SU-DHL-6 (cell line): ENCODE measurements around the gene SYNJ2.

Source experiments
- H2AFZ ChIP-seq: fragments of 200-600 bp; sonication (generic); 2 replicates; pipeline ENCODE4 v1.6.1; 2014; ENCODE audit warnings: low read depth, mild to moderate bottlenecking, moderate library complexity, mixed read lengths, antibody characterized with exemption, low read length; ENCODE audit not compliant: severe bottlenecking
- H3F3A ChIP-seq: fragments of 200-600 bp; shearing (Covaris generic); 2 replicates; pipeline ENCODE4 v1.6.0; 2016; ENCODE audit warnings: antibody characterized with exemption, mild to moderate bottlenecking; ENCODE audit not compliant: insufficient read depth
- H3K27ac ChIP-seq: fragments of 200-600 bp; sonication (generic); 2 replicates; pipeline ENCODE4 v1.5.1; 2016; ENCODE audit warnings: low read depth, mild to moderate bottlenecking, low read length, moderate library complexity, mixed read lengths
- H3K27me3 ChIP-seq: fragments of 200-600 bp; sonication (generic), shearing (Covaris generic); 2 replicates; pipeline ENCODE4 v1.6.0; 2014; ENCODE audit warnings: mild to moderate bottlenecking, low read length
- H3K36me3 ChIP-seq: fragments of 200-600 bp; sonication (generic); 2 replicates; pipeline ENCODE4 v1.6.1; 2014; ENCODE audit warnings: mild to moderate bottlenecking, low read length, mixed read lengths
- H3K4me2 ChIP-seq: fragments of 300-600, 200-600 bp; shearing (Covaris generic), sonication (generic); 2 replicates; pipeline ENCODE4 v1.6.0; 2014; ENCODE audit warnings: low read length, low read depth, mild to moderate bottlenecking; ENCODE audit not compliant: poor library complexity, severe bottlenecking
- H3K4me3 ChIP-seq: fragments of 200-600 bp; sonication (generic); 2 replicates; pipeline ENCODE4 v1.5.1; 2014; ENCODE audit warnings: antibody characterized with exemption, low read length, mild to moderate bottlenecking, mixed read lengths; ENCODE audit not compliant: insufficient read depth, poor library complexity, severe bottlenecking
- H3K79me2 ChIP-seq: fragments of 200-600 bp; sonication (generic); 2 replicates; pipeline ENCODE4 v1.6.1; 2014; ENCODE audit warnings: mild to moderate bottlenecking, low read length, moderate library complexity; ENCODE audit not compliant: insufficient read depth
- H3K9ac ChIP-seq: fragments of 200-600 bp; sonication (generic); 2 replicates; pipeline ENCODE4 v1.7.0; 2014; ENCODE audit warnings: mild to moderate bottlenecking, low read length
- H3K9me2 ChIP-seq: fragments of 200-600 bp; sonication (generic); replicated peaks from 2 replicates; pipeline ENCODE4 v1.6.1; 2014; ENCODE audit warnings: low read length; ENCODE audit not compliant: insufficient read depth
- H3K9me3 ChIP-seq: fragments of 200-600 bp; sonication (generic); 2 replicates; pipeline ENCODE4 v1.6.1; 2014; ENCODE audit warnings: low read length, mixed read lengths; ENCODE audit not compliant: insufficient read depth
- H4K20me1 ChIP-seq: fragments of 200-600 bp; sonication (generic); 2 replicates; pipeline ENCODE4 v1.6.1; 2014; ENCODE audit warnings: low read depth, mild to moderate bottlenecking, antibody characterized with exemption, low read length, moderate library complexity, mixed read lengths
- CTCF ChIP-seq: fragments of 200-600 bp; sonication (generic); IDR thresholded peaks from one replicate; pipeline ENCODE4 v1.5.1; 2017; ENCODE audit warnings: antibody characterized with exemption, mild to moderate bottlenecking, low read length, moderate library complexity; ENCODE audit not compliant: insufficient read depth, poor library complexity, severe bottlenecking
- EZH2phosphoT487 ChIP-seq: fragments of 200-600 bp; sonication (generic), shearing (Covaris generic); conservative IDR thresholded peaks from 2 replicates; pipeline ENCODE4 v1.6.1; 2018; ENCODE audit warnings: mild to moderate bottlenecking, antibody characterized with exemption, low read length, moderate library complexity, mixed read lengths

Gene SYNJ2

DNA sequence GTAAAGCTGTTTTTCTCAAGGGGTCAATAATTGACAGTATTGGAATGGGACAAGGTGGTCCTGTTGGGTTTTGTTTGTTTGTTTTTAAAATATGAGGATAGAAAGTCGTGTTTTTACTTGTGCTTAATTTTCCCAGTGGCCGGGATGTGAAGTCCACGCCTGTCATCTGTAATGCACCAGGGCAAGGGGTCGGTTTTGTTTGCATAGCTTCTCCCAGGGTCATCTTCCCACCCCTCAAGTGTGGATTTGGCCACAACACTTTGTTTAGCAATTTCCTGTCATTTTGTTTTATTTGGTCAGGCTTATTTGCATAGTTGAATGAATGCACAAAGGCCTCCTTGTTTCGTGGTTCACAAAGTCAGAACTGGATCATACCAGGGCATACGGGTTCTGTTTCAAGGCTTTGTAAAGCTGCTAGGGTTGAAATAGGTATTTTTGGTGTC, 29.8 kb downstream of the SYNJ2 start:
- Histone ChIP-seq H3K27ac (no peak overlapping the region), H3K79me2 (no peaks in the 10 kb centered on the region), H3K4me3 (no peak overlapping the region), H4K20me1 (no peaks in the 10 kb centered on the region), H3F3A (no peaks in the 10 kb centered on the region), H3K4me2 (no peak overlapping the region), H3K27me3 (no peaks in the 10 kb centered on the region), H3K9ac (no peak overlapping the region), H2AFZ (no peak overlapping the region), H3K9me3 (no peaks in the 10 kb centered on the region), H3K36me3 (no peaks in the 10 kb centered on the region), H3K9me2 (no peaks in the 10 kb centered on the region)
- no peak for TF ChIP-seq CTCF
- no peak for TF ChIP-seq EZH2phosphoT487

GRCh38 chr6:158011980-158012566, 30.4 kb downstream of the SYNJ2 start:
- H2AFZ ChIP-seq, result no peak overlapping the region
- no peaks in the 10 kb centered on the region for H3K9me3 ChIP-seq
- H3F3A ChIP-seq, result no peaks in the 10 kb centered on the region
- no peaks in the 10 kb centered on the region for H3K79me2 ChIP-seq
- H3K27ac ChIP-seq, result no peak overlapping the region
- no peaks in the 10 kb centered on the region for H3K9me2 ChIP-seq
- no peak overlapping the region for H3K4me2 ChIP-seq
- H3K9ac ChIP-seq, result no peak overlapping the region
- H3K4me3 ChIP-seq, result no peak overlapping the region
- H4K20me1 ChIP-seq, result no peaks in the 10 kb centered on the region
- no peaks in the 10 kb centered on the region for H3K36me3 ChIP-seq
- no peaks in the 10 kb centered on the region for H3K27me3 ChIP-seq
- TF ChIP-seq EZH2phosphoT487 (no peak), CTCF (no peak)

GRCh38 chr6:158013904-158014504, 32.3 kb downstream of the SYNJ2 start:
- H3K27me3 ChIP-seq, result no peaks in the 10 kb centered on the region
- H3K79me2 ChIP-seq, result no peaks in the 10 kb centered on the region
- H3K9me2 ChIP-seq, result no peaks in the 10 kb centered on the region
- no peaks in the 10 kb centered on the region for H3F3A ChIP-seq
- H3K27ac ChIP-seq, result no peak overlapping the region
- no peak overlapping the region for H3K9ac ChIP-seq
- no peak overlapping the region for H3K4me3 ChIP-seq
- H3K4me2 ChIP-seq, result no peak overlapping the region
- no peaks in the 10 kb centered on the region for H4K20me1 ChIP-seq
- H3K9me3 ChIP-seq, result no peaks in the 10 kb centered on the region
- no peak overlapping the region for H2AFZ ChIP-seq
- no peaks in the 10 kb centered on the region for H3K36me3 ChIP-seq
- no peak for TF ChIP-seq CTCF
- no peak for TF ChIP-seq EZH2phosphoT487
